Mesenchymal stem cell (in vitro differentiated cells and primary cell): ENCODE data around the gene LRRTM4.

Source experiments
- DNase-seq: peaks from one replicate; pipeline ENCODE4 v3.0.0-alpha.2; 2013
- H2AFZ ChIP-seq: one replicate; pipeline ENCODE4 v1.6.1; 2013; ENCODE audit warnings: low read depth, mild to moderate bottlenecking, control low read depth, inconsistent platforms, low read length, moderate library complexity
- H2AK5ac ChIP-seq: 2 replicates; pipeline ENCODE4 v1.6.1; 2013; ENCODE audit warnings: low read length, moderate library complexity, mild to moderate bottlenecking, inconsistent platforms; ENCODE audit not compliant: severe bottlenecking
- H2BK120ac ChIP-seq: one replicate; pipeline ENCODE4 v1.6.1; 2013; ENCODE audit warnings: low read depth, mild to moderate bottlenecking, inconsistent platforms, low read length, moderate library complexity
- H2BK12ac ChIP-seq, 2 experiments: one replicate each; pipeline ENCODE4 v1.6.1; 2013; ENCODE audit warnings: inconsistent platforms in 2 of 2, low read length in 2 of 2, mild to moderate bottlenecking in 2 of 2, moderate library complexity in 2 of 2, control low read depth in 1 of 2
- H2BK15ac ChIP-seq: one replicate; pipeline ENCODE4 v1.6.1; 2013; ENCODE audit warnings: mild to moderate bottlenecking, low read depth, inconsistent platforms; ENCODE audit not compliant: poor library complexity, severe bottlenecking
- H2BK5ac ChIP-seq: 2 replicates; pipeline ENCODE4 v1.6.1; 2013; ENCODE audit warnings: low read depth, mild to moderate bottlenecking, low read length, control low read depth, inconsistent platforms; ENCODE audit not compliant: poor library complexity, severe bottlenecking
- H3K14ac ChIP-seq, 2 experiments: one replicate each; pipeline ENCODE4 v1.6.1; 2013; ENCODE audit warnings: inconsistent platforms in 2 of 2, low read length in 2 of 2, control low read depth in 1 of 2, mild to moderate bottlenecking in 1 of 2, moderate library complexity in 1 of 2
- H3K18ac ChIP-seq, 2 experiments: one replicate each; pipeline ENCODE4 v1.6.1; 2013; ENCODE audit warnings: inconsistent platforms in 2 of 2, low read length in 2 of 2, control low read depth in 1 of 2, low read depth in 1 of 2, mild to moderate bottlenecking in 1 of 2
- H3K23ac ChIP-seq, 2 experiments: one replicate each; pipeline ENCODE4 v1.6.1; 2013; ENCODE audit warnings: inconsistent platforms in 2 of 2, low read length in 2 of 2, mild to moderate bottlenecking in 2 of 2, moderate library complexity in 2 of 2, control low read depth in 1 of 2
- H3K27ac ChIP-seq: 2 replicates; pipeline ENCODE4 v1.5.1; 2013; ENCODE audit warnings: mild to moderate bottlenecking, moderate library complexity, low read length, control low read depth, inconsistent platforms; ENCODE audit not compliant: poor library complexity, severe bottlenecking
- H3K27me3 ChIP-seq, 2 experiments: 2 replicates each; pipeline versions ENCODE4 v1.6.1 to v1.7.0; 2013; ENCODE audit warnings: low read length in 2 of 2, mild to moderate bottlenecking in 2 of 2, moderate library complexity in 2 of 2, control low read depth in 1 of 2, inconsistent platforms in 1 of 2; ENCODE audit not compliant: control insufficient read depth in 1 of 2, insufficient read depth in 1 of 2
- H3K36me3 ChIP-seq, 2 experiments: 2 replicates each; pipeline versions ENCODE4 v1.6.1 to v1.7.0; 2013; ENCODE audit warnings: low read length in 2 of 2, control low read depth in 1 of 2, inconsistent platforms in 1 of 2, low read depth in 1 of 2, mild to moderate bottlenecking in 1 of 2; ENCODE audit not compliant: insufficient read depth in 2 of 2, control insufficient read depth in 1 of 2
- H3K4ac ChIP-seq, 2 experiments: one replicate each; pipeline ENCODE4 v1.6.1; 2013; ENCODE audit warnings: inconsistent platforms in 2 of 2, low read length in 2 of 2, mild to moderate bottlenecking in 2 of 2, moderate library complexity in 2 of 2, control low read depth in 1 of 2, low read depth in 1 of 2
- H3K4me1 ChIP-seq: 2 replicates; pipeline ENCODE4 v1.6.1; 2013; ENCODE audit warnings: low read depth, low read length, control low read depth; ENCODE audit not compliant: control insufficient read depth, insufficient read depth
- H3K4me2 ChIP-seq: 2 replicates; pipeline ENCODE4 v1.6.1; 2013; ENCODE audit warnings: low read length, mild to moderate bottlenecking, inconsistent platforms; ENCODE audit not compliant: poor library complexity, severe bottlenecking
- H3K4me3 ChIP-seq, 2 experiments: 2 replicates each; pipeline versions ENCODE4 v1.5.1 to v1.7.0; 2013; ENCODE audit warnings: low read length in 2 of 2, mild to moderate bottlenecking in 2 of 2, control low read depth in 1 of 2, low read depth in 1 of 2; ENCODE audit not compliant: insufficient read depth in 1 of 2
- H3K79me1 ChIP-seq: replicated peaks from 2 replicates; pipeline ENCODE4 v1.6.1; 2013; ENCODE audit warnings: mild to moderate bottlenecking, control low read depth, low read length, inconsistent platforms; ENCODE audit not compliant: poor library complexity, severe bottlenecking
- H3K9ac ChIP-seq: 2 replicates; pipeline ENCODE4 v1.7.0; 2013; ENCODE audit warnings: mild to moderate bottlenecking, low read length, moderate library complexity
- H3K9me3 ChIP-seq: 2 replicates; pipeline ENCODE4 v1.7.0; 2013; ENCODE audit warnings: mild to moderate bottlenecking, low read length; ENCODE audit not compliant: control insufficient read depth
- H4K8ac ChIP-seq: one replicate; pipeline ENCODE4 v1.6.1; 2013; ENCODE audit warnings: inconsistent platforms, mild to moderate bottlenecking, low read length, moderate library complexity
- H4K91ac ChIP-seq: one replicate; pipeline ENCODE4 v1.6.1; 2013; ENCODE audit warnings: mild to moderate bottlenecking, low read length, inconsistent platforms
- WGBS: methylation state at CpG from one replicate; pipeline ENCODE4 v1.1.7; 2013; ENCODE audit warnings: mixed read lengths; 5-methylcytosine and 5-hydroxymethylcytosine counted together

The LRRTM4 gene

GRCh38 chr2:76965772-76966171 lies 556.4 kb downstream of the LRRTM4 start:
- Histone ChIP-seq H3K4me2 (no peak overlapping the region), H3K27me3 (no peaks in the 10 kb centered on the region), H3K4me1 (no peaks in the 10 kb centered on the region), H3K14ac (no peak overlapping the region), H2BK120ac (no peak overlapping the region), H3K36me3 (no peaks in the 10 kb centered on the region), H2BK5ac (no peak overlapping the region), H3K4ac (no peak overlapping the region), H4K91ac (no peak overlapping the region), H2AFZ (no peak overlapping the region), H4K8ac (no peak overlapping the region), H3K23ac (no peak overlapping the region), H3K18ac (no peak overlapping the region), H3K9ac (no peak overlapping the region), H2BK15ac (no peak overlapping the region), H3K4me3 (no peak overlapping the region), H3K27ac (no peak overlapping the region), H3K79me1 (no peaks in the 10 kb centered on the region), H3K9me3 (no peaks in the 10 kb centered on the region), H2AK5ac (no peak overlapping the region), H2BK12ac (no peak overlapping the region)
- DNase-seq, result no peak
- no CpG with 5 or more reads among the region's 2 CpGs for WGBS

DNA sequence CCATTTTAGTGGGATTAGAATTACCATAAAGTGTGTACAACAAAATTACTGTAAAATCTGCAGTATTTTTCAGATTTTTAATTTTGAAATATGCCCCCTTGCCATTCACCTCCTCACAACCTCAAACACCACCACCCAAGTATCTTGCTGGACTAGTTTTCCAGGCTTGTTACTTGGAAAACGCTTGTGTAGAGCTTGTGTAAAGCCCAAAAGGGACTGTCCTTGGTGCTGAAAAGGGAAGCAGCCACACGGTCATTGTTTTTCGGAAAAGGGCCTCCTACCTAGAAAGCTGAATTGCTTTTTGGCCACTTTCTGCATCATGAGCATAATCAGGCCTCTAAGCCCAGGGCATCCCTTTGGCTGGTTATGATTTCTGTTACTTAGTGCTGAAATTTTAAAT lies 563.4 kb downstream of the LRRTM4 start:
- no peaks in the 10 kb centered on the region for H3K27me3 ChIP-seq
- H3K14ac ChIP-seq, result no peak overlapping the region
- no peak overlapping the region for H2AFZ ChIP-seq
- no peak overlapping the region for H3K18ac ChIP-seq
- no peak overlapping the region for H3K4me3 ChIP-seq
- peak; percentile 40 for DNase-seq
- H3K23ac ChIP-seq, result no peak overlapping the region
- 7% methylated on average over 3 of the region's 3 CpGs for WGBS
- no peak overlapping the region for H3K9ac ChIP-seq
- no peaks in the 10 kb centered on the region for H3K36me3 ChIP-seq
- H4K8ac ChIP-seq, result no peak overlapping the region
- no peaks in the 10 kb centered on the region for H3K79me1 ChIP-seq
- no peak overlapping the region for H3K4ac ChIP-seq
- H3K9me3 ChIP-seq, result no peaks in the 10 kb centered on the region
- H3K4me1 ChIP-seq, result no peaks in the 10 kb centered on the region
- H2BK5ac ChIP-seq, result no peak overlapping the region
- H2AK5ac ChIP-seq, result no peak overlapping the region
- H2BK15ac ChIP-seq, result no peak overlapping the region
- no peak overlapping the region for H2BK12ac ChIP-seq
- H3K4me2 ChIP-seq, result no peak overlapping the region
- H2BK120ac ChIP-seq, result no peak overlapping the region
- no peak overlapping the region for H3K27ac ChIP-seq
- H4K91ac ChIP-seq, result no peak overlapping the region

DNA sequence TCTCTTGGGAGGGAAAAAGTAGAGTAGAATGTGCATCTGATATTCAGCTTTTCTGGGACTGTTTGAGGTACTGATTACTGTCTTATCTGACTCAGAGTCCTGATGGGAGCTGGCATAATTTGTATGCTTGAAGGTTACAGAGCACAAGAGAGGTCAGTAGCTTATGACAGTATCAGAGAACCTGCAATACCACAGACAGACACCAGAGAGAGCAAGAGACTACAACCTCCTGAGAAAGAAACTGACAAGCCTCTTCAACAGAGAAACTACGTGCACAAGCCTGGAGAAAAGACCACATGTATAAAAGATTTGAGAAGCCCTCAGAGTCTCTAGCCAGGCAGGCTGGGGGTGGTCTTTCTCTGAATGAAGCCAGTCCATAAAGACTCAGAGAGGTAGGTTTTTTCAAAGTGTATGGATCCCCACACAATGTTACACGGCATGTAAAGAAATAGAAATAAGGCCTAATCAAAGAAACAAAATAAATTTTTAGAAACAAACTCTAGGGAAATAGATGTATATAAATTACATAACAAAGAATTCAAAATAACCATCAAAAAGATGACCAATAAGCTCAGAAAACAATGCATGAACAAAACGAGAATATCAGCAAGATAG lies 568.3 kb downstream of the LRRTM4 start:
- no peak overlapping the region for H3K4ac ChIP-seq
- no peak overlapping the region for H2BK120ac ChIP-seq
- no peak overlapping the region for H2AFZ ChIP-seq
- H3K27ac ChIP-seq, result no peak overlapping the region
- H4K91ac ChIP-seq, result no peak overlapping the region
- H3K9ac ChIP-seq, result no peak overlapping the region
- WGBS, result 59% methylated on average over 2 of the region's 3 CpGs
- H3K4me1 ChIP-seq, result no peaks in the 10 kb centered on the region
- no peaks in the 10 kb centered on the region for H3K36me3 ChIP-seq
- H3K27me3 ChIP-seq, result no peaks in the 10 kb centered on the region
- no peak overlapping the region for H3K18ac ChIP-seq
- no peak overlapping the region for H3K4me2 ChIP-seq
- peak; percentile 76 for DNase-seq
- no peak overlapping the region for H3K14ac ChIP-seq
- H3K9me3 ChIP-seq, result no peaks in the 10 kb centered on the region
- H3K4me3 ChIP-seq, result no peak overlapping the region
- H2BK15ac ChIP-seq, result no peak overlapping the region
- H2BK12ac ChIP-seq, result no peak overlapping the region
- H2AK5ac ChIP-seq, result no peak overlapping the region
- H2BK5ac ChIP-seq, result no peak overlapping the region
- no peak overlapping the region for H3K23ac ChIP-seq
- H3K79me1 ChIP-seq, result no peaks in the 10 kb centered on the region
- H4K8ac ChIP-seq, result no peak overlapping the region

GRCh38 chr2:76946631-76947145 lies 575.5 kb downstream of the LRRTM4 start:
- no peak overlapping the region for H3K4me2 ChIP-seq
- no peak overlapping the region for H2BK120ac ChIP-seq
- H2BK12ac ChIP-seq, result no peak overlapping the region
- no peak overlapping the region for H2AK5ac ChIP-seq
- H3K4me1 ChIP-seq, result no peaks in the 10 kb centered on the region
- no peak overlapping the region for H2AFZ ChIP-seq
- no peak overlapping the region for H4K91ac ChIP-seq
- H3K9me3 ChIP-seq, result no peaks in the 10 kb centered on the region
- H4K8ac ChIP-seq, result no peak overlapping the region
- H3K79me1 ChIP-seq, result no peaks in the 10 kb centered on the region
- no peak overlapping the region for H2BK15ac ChIP-seq
- H3K4me3 ChIP-seq, result no peak overlapping the region
- no peaks in the 10 kb centered on the region for H3K27me3 ChIP-seq
- H3K36me3 ChIP-seq, result no peaks in the 10 kb centered on the region
- H3K23ac ChIP-seq, result no peak overlapping the region
- H3K18ac ChIP-seq, result no peak overlapping the region
- no peak for DNase-seq
- no peak overlapping the region for H3K27ac ChIP-seq
- no peak overlapping the region for H3K4ac ChIP-seq
- no peak overlapping the region for H2BK5ac ChIP-seq
- no peak overlapping the region for H3K9ac ChIP-seq
- H3K14ac ChIP-seq, result no peak overlapping the region
- whole genome bisulfite sequencing, result 98% methylated on average over 1 of the region's 2 CpGs
